ENCODE results near the gene CD40. TPM values are rescaled to one million over a fixed set of nuclear protein-coding genes. Genes with fewer than 3 reads are reported as not detected.

Gene CD40
- total RNA-seq, 1 donor from 2014 or later = 6.8 TPM

DNA sequence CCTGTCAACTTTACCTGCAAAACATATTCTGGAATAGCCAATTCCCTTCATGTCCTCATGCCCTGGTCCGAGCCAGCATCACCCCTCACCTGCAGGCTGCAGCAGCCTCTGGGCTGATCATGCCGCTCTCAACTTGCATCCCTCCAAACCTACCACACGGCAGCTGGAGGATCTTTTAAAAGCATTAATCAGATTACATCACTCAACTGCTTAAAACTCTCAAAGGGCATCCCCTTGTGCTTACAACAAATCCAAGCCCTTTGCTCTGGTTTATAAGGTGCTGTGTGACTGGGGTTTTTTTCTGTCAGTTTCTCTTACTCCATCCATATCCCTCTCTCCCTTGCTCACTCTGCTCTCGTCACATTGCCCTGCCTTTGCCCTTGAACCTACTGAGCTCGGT is 24.0 kb downstream of the CD40 start:
- no peaks in the 10 kb centered on the region for H3K9me3 ChIP-seq (replicated peaks)
- intact Hi-C loops (cut with micrococcal nuclease) = no loop called here
- no peaks in the 10 kb centered on the region for H3K4me1 ChIP-seq
- DNase-seq = no peak
- no peak overlapping the region for H3K4me3 ChIP-seq
- no peak overlapping the region for H3K27ac ChIP-seq (replicated peaks)
- peaks cover 91% of the 10 kb centered on the region for H3K27me3 ChIP-seq (ENCODE audit: low read depth)
- H3K36me3 ChIP-seq = no peaks in the 10 kb centered on the region
- TF ChIP-seq, protein P1, sequence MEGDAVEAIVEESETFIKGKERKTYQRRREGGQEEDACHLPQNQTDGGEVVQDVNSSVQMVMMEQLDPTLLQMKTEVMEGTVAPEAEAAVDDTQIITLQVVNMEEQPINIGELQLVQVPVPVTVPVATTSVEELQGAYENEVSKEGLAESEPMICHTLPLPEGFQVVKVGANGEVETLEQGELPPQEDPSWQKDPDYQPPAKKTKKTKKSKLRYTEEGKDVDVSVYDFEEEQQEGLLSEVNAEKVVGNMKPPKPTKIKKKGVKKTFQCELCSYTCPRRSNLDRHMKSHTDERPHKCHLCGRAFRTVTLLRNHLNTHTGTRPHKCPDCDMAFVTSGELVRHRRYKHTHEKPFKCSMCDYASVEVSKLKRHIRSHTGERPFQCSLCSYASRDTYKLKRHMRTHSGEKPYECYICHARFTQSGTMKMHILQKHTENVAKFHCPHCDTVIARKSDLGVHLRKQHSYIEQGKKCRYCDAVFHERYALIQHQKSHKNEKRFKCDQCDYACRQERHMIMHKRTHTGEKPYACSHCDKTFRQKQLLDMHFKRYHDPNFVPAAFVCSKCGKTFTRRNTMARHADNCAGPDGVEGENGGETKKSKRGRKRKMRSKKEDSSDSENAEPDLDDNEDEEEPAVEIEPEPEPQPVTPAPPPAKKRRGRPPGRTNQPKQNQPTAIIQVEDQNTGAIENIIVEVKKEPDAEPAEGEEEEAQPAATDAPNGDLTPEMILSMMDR (IDR thresholded peaks at IDR 0.05; ENCODE audit: borderline replicate concordance) = no peak

DNA sequence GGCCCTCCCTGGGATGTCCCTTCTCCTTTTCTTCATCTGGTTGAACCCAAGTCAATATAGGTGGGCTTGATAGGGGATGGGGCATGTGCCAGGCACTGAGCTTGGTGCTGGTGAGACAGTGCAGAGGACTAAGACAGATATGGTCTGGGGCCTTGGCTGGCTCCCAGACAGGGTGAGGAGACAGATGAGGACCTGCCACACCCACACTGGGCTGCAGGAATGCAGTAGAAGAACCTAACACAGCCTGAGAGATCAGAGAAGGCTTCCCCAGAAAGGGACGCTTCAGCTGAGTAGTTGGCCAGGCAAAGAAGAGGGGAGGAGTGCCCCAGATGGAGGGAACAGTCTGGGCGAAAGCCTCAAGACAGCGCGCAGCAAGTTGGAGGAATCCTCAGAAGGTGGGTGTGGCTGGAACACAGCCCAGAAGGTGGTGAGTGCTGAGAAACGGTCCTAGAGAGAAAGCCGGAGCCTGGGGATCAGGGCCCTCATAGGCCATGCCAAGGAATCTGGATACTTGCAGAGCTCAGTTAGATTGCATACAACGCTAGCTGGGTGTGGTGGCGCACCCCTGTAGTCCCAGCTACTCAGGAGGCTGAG is 26.4 kb downstream of the CD40 start:
- Histone ChIP-seq H3K4me3 (no peak overlapping the region), H3K36me3 (no peaks in the 10 kb centered on the region), H3K4me1 (no peaks in the 10 kb centered on the region), H3K9me3 (replicated peaks) (no peaks in the 10 kb centered on the region), H3K27ac (replicated peaks) (no peak overlapping the region), H3K27me3 (ENCODE audit: low read depth) (peaks cover 71% of the 10 kb centered on the region)
- no peak for DNase-seq
- TF ChIP-seq, protein P1 (IDR thresholded peaks at IDR 0.05; ENCODE audit: borderline replicate concordance) = no peak
- intact Hi-C loops (cut with micrococcal nuclease) = no loop called here

DNA sequence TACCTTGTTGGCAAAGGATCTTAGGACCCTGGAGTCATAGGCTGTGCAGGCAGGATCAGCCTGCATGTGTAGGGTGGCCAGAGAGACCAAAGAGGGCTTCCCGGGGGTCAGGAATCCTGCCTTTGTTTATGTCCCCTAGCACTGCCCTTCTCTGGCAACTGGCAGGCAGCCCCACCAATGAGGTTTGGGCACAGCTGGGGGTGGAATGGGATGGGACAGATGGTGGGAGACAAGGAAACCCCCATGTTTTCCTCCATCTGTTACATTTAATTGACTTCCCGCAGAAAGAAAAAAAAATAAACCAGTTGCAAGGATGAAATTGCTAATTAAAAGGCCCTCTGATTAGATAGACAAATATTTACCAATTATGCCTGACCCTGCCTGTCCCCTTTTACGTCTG is 27.6 kb downstream of the CD40 start:
- H3K27me3 ChIP-seq (ENCODE audit: low read depth) = peaks cover 71% of the 10 kb centered on the region
- intact Hi-C loops (cut with micrococcal nuclease) = no loop called here
- TF ChIP-seq, protein P1 (IDR thresholded peaks at IDR 0.05; ENCODE audit: borderline replicate concordance) = no peak

DNA sequence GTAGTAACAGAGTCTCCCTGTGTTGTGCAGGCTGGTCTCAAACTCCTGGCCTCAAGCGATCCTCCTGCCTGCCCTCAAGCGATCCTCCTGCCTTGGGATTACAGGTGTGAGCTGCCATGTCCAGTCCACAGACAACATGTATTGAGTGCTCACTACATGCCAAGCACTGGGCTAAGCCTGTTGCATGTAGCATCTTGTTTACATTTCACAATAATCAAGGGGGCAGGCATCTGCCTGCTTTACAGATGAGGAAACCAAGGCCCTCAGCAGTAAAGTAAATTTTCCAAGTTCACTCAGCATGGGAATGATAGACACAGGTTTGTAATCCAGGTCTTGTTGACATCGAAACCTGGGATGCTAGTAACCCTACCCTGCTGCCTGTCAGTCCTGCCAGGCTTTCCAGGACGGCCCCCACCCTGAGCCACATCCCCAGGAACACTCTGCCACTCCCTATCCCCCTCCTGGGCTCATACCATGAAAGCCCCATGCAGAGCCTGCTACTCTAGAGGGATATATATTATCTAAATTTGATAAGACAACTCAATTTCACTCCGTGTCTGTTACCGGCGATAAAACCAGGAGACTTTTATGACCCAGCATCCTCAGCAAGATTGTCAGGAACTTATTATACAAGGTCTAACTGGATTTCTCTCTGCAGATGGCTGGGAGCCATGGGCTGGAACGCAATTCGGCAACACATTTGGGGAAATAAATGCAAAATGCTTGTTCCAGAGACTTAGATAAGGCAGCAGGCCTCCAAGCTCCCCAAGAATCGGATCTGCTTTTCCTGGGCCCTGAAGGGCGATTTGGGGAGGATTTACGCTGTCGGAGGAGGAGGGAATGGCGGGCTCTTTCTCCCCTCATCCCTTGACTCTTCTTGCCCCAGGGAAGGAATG is 30.4 kb downstream of the CD40 start:
- H3K9me3 ChIP-seq (replicated peaks) = no peaks in the 10 kb centered on the region
- H3K36me3 ChIP-seq = no peaks in the 10 kb centered on the region
- TF ChIP-seq, protein P1 (IDR thresholded peaks at IDR 0.05; ENCODE audit: borderline replicate concordance) = no peak
- intact Hi-C loops (cut with micrococcal nuclease) = no loop called here
- no peak overlapping the region for H3K27ac ChIP-seq (replicated peaks)
- peaks cover 71% of the 10 kb centered on the region for H3K27me3 ChIP-seq (ENCODE audit: low read depth)
- DNase-seq = no peak
- H3K4me1 ChIP-seq = no peaks in the 10 kb centered on the region
- no peak overlapping the region for H3K4me3 ChIP-seq

More for the DNA sequence above, 27.6 kb downstream of the CD40 start:
- DNase-seq = no peak
- H3K36me3 ChIP-seq = no peaks in the 10 kb centered on the region
- no peak overlapping the region for H3K27ac ChIP-seq (replicated peaks)
- no peak overlapping the region for H3K4me3 ChIP-seq
- no peaks in the 10 kb centered on the region for H3K9me3 ChIP-seq (replicated peaks)
- no peaks in the 10 kb centered on the region for H3K4me1 ChIP-seq

DNA sequence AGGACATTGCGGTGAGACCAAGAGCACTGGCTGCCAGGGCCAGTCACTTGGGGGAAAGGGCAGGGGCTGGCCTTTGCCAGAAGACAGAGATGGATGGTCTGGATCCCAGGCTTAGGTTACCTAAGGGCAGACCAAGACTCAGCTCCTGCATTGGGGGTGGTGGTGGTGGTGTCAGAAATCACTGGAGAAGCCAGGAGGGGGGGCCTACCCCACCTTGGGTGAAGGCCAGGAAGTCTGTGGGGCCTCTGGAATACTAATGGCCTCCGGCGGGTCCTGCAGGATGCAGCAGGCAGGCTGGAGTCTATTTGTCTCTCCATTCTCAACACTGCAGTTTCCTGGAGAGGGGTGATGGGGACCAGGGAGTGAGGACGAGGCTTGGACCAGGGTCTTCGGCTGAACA is 32.8 kb downstream of the CD40 start:
- Histone ChIP-seq H3K4me3 (no peak overlapping the region), H3K4me1 (no peaks in the 10 kb centered on the region), H3K27me3 (ENCODE audit: low read depth) (peaks cover 72% of the 10 kb centered on the region), H3K9me3 (replicated peaks) (no peaks in the 10 kb centered on the region), H3K36me3 (no peaks in the 10 kb centered on the region), H3K27ac (replicated peaks) (no peak overlapping the region)
- TF ChIP-seq, protein P1 (IDR thresholded peaks at IDR 0.05; ENCODE audit: borderline replicate concordance) = no peak
- intact Hi-C loops (cut with micrococcal nuclease) = no loop called here
- no peak for DNase-seq
